ENCODE measurements around the gene ATP2B3. TPM values are rescaled to one million over a fixed set of nuclear protein-coding genes. Genes with fewer than 3 reads are reported as not detected.

The ATP2B3 gene
- total RNA-seq, 4 donors from 2014 or later: 0.13 to 0.37 (median 0.31) TPM; not detected in 1

GRCh38 chrX:153511784-153512500 lies 5.5 kb upstream of the ATP2B3 start:
- Histone ChIP-seq H3K4me3 (no peak overlapping the region), H3K4me1 (peaks cover 0 to 9% (median 0%) of the 10 kb centered on the region in 3 donors), H3K9me3 (no peaks in the 10 kb centered on the region), H3K27me3 (peaks cover 8% of the 10 kb centered on the region), H3K36me3 (no peaks in the 10 kb centered on the region), H3K27ac (no peak overlapping the region)
- TF ChIP-seq EP300 (IDR thresholded peaks at IDR 0.05) (no peak), POLR2AphosphoS5 (IDR thresholded peaks at IDR 0.05) (no peak), POLR2A (IDR thresholded peaks at IDR 0.05) (no peak), CTCF (IDR thresholded peaks at IDR 0.05) (no peak)
- ATAC-seq: no peak
- WGBS, 2 donors (ENCODE audit: low coverage in 1 of 2): 100% methylated on average over 1 of the region's 17 CpGs; no CpG with 5 or more reads in 1 of the 2 donors

- ATAC-seq: no peak
- no peak overlapping the region for H3K4me3 ChIP-seq
- no peak for TF ChIP-seq POLR2AphosphoS5 (IDR thresholded peaks at IDR 0.05)
- no peak for TF ChIP-seq CTCF (IDR thresholded peaks at IDR 0.05)
- no peak for TF ChIP-seq POLR2A (IDR thresholded peaks at IDR 0.05)
- TF ChIP-seq EP300 (IDR thresholded peaks at IDR 0.05): no peak
- no peaks in the 10 kb centered on the region for H3K36me3 ChIP-seq
- H3K9me3 ChIP-seq: no peaks in the 10 kb centered on the region
- 25 to 50% methylated on average over 2 of the region's 3 CpGs for WGBS, 2 donors (ENCODE audit: low coverage in 1 of 2)
- peaks cover 13% of the 10 kb centered on the region for H3K27me3 ChIP-seq
- peaks cover 0 to 7% (median 0%) of the 10 kb centered on the region in 3 donors for H3K4me1 ChIP-seq
- H3K27ac ChIP-seq: no peak overlapping the region
Observed at GRCh38 chrX:153512501-153512893, 4.9 kb upstream of the ATP2B3 start.

- no peak for ATAC-seq
- Histone ChIP-seq H3K4me3 (no peak overlapping the region), H3K36me3 (no peaks in the 10 kb centered on the region), H3K4me1 (peaks cover 0 to 10% (median 0%) of the 10 kb centered on the region in 3 donors), H3K9me3 (no peaks in the 10 kb centered on the region), H3K27me3 (peaks cover 21% of the 10 kb centered on the region), H3K27ac (no peak overlapping the region)
- 44 to 67% methylated on average over 2 to 3 of the region's 5 CpGs for WGBS, 2 donors (ENCODE audit: low coverage in 1 of 2)
- TF ChIP-seq POLR2AphosphoS5 (IDR thresholded peaks at IDR 0.05): no peak
- no peak for TF ChIP-seq POLR2A (IDR thresholded peaks at IDR 0.05)
- no peak for TF ChIP-seq EP300 (IDR thresholded peaks at IDR 0.05)
- no peak for TF ChIP-seq CTCF (IDR thresholded peaks at IDR 0.05)
Observed at GRCh38 chrX:153513265-153513664, 4.2 kb upstream of the ATP2B3 start.

- no peak overlapping the region for H3K4me3 ChIP-seq
- H3K27me3 ChIP-seq: peaks cover 31% of the 10 kb centered on the region
- no peaks in the 10 kb centered on the region for H3K9me3 ChIP-seq
- no peak for TF ChIP-seq POLR2AphosphoS5 (IDR thresholded peaks at IDR 0.05)
- no peak for TF ChIP-seq CTCF (IDR thresholded peaks at IDR 0.05)
- no peak for TF ChIP-seq POLR2A (IDR thresholded peaks at IDR 0.05)
- TF ChIP-seq EP300 (IDR thresholded peaks at IDR 0.05): no peak
- peaks cover 0 to 12% (median 0%) of the 10 kb centered on the region in 3 donors for H3K4me1 ChIP-seq
- WGBS, 2 donors (ENCODE audit: low coverage in 1 of 2): 86% methylated on average over 4 of the region's 9 CpGs; no CpG with 5 or more reads in 1 of the 2 donors
- no peak for ATAC-seq
- H3K36me3 ChIP-seq: no peaks in the 10 kb centered on the region
- no peak overlapping the region for H3K27ac ChIP-seq
Observed at GRCh38 chrX:153514259-153514658, 3.2 kb upstream of the ATP2B3 start.

- Histone ChIP-seq H3K27ac (no peak overlapping the region), H3K4me1 (peaks cover 0 to 12% (median 0%) of the 10 kb centered on the region in 3 donors), H3K4me3 (no peak overlapping the region), H3K9me3 (no peaks in the 10 kb centered on the region), H3K27me3 (peaks cover 43% of the 10 kb centered on the region), H3K36me3 (no peaks in the 10 kb centered on the region)
- no CpG with 5 or more reads among the region's 8 CpGs for WGBS, 2 donors (ENCODE audit: low coverage in 1 of 2)
- no peak for ATAC-seq
- TF ChIP-seq CTCF (IDR thresholded peaks at IDR 0.05) (no peak), POLR2A (IDR thresholded peaks at IDR 0.05) (no peak), POLR2AphosphoS5 (IDR thresholded peaks at IDR 0.05) (no peak), EP300 (IDR thresholded peaks at IDR 0.05) (no peak)
Observed at GRCh38 chrX:153515435-153515834, 2.0 kb upstream of the ATP2B3 start.
